GM18909 (cell line): ENCODE data around the gene EIF4E.
A peak's percentile ranks its signal among the peaks of the same experiment; 100 is the strongest.

ENCODE experiments used
- ATAC-seq: cut with Tn5 transposase; IDR thresholded peaks from one replicate; pipeline ENCODE4 v1.9.1; 2021; ENCODE audit warnings: mild to moderate bottlenecking; ENCODE audit not compliant: unreplicated experiment, poor library complexity

Gene EIF4E, protein sequence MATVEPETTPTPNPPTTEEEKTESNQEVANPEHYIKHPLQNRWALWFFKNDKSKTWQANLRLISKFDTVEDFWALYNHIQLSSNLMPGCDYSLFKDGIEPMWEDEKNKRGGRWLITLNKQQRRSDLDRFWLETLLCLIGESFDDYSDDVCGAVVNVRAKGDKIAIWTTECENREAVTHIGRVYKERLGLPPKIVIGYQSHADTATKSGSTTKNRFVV

DNA sequence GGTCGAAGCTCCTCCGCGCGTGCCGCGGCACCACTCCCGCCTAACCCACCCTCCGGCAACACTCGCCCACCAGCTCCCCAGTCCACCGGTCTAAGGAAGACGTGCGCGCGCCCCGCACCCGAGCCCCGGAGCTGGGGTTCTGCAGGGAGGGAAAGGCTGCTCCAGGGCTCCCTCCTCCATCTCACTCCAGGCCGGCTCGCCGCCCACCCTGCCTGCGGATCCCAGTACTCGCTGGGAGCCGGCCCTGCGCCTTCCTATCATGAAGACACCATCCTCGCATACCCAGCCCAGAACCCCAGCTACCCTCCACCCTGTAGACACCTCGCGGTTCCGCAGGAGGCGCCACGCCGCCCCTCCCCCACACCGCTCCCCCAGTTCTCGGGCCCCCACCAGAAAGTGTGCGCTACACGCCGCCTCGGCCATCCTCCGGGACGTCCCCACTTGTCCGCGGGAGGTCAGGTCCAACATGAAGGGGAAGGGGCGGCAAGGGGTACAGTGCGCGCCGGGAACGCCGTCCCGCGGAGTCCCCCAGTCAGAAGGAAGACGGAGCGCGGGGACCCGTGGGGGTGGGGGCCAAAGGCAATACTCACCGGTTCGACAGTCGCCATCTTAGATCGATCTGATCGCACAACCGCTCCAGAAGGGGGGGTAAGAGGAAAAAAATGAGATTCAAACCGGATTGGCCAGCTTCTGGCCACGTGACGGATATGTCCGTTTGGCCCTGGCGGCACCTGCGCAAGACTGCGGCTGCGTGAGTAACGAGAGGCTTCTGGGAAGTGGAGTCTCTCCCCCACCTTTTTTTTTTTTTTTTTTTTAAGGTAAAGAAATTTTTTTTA, at the start of gene EIF4E:
Gene EIF4E, minus strand, starts transcription at position 629 of the 836 bp plus-strand sequence. Its CDS starts 21 bp downstream, at position 608.
- ATAC-seq, result peak; percentile 75

DNA sequence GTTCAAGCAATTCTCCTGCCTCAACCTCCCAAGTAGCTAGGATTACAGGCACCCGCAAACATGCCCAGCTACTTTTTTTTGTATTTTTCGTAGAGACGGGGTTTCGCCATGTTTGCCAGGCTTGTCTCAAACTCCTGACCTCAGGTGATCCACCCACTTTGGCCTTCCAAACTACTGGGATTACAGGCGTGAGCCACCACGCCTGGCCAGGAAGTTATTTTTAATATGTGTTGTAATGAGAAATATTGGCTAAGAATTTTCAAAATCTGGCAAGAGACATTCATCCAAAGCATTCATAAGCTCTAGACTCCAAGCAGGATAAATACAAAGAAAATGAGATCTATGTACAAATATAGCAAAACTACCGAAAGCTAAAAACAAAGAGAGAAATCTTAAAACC, 48.6 kb upstream of the EIF4E start:
- no peak for ATAC-seq

DNA sequence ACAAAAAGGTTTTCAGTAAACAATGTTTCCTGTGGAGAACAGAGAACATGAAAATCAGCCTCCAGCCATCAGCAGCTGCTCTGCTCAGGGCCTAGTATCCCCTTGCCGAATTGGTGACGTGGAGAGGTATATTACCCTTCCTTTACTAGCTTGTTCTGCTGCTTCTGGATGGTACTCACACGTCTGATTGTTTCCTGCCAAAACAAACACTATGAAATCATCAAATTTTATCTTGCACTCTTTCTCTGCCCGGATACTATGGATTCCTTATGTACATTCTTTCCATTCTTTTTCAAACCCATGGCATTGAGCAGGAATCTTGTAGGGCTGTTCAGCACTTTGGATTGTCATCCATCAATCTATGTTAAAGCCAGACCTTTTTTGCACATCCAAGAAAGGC, 47.8 kb upstream of the EIF4E start:
- no peak for ATAC-seq

DNA sequence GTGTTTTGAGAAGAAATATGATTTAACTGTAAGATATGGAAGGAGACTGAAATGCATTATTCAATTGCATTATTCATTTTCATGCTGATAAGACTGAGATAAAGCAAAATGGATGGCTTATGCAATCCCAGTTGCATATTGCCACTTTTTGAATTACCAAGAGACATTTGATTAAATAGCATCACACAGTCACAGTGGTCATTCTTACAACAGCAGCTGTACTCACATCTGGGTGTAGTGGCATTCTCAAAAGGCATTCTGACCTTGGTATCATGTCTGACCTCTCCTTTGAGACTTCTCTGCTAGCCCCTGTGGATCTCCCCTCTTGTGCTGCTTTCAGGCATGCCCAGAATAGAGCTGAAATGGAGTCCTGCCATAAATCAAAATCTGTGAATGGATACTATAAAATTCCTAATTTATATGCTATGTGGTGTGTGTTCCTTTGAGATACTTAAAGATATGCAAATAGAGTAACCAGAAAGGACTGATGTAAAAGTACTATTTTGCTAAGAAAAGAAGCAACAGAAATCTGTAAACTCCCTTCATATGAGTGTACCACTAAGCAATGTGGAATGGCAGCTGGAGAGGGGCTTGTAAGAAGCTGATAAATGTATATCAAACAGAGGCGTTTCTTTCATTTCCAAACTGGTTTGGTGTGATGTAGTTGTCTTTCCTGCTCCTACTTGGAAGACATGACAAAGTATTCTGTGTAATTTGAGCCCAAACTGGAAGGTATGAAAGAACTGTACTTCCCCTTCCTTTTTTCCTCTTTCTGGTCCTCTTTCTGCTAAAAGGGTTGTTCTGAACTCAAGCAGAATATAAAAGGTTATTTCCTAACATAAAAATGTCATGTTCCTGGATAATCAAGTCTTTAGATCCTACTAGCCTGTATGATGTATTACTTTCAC, 41.2 kb upstream of the EIF4E start:
- ATAC-seq, result no peak

DNA sequence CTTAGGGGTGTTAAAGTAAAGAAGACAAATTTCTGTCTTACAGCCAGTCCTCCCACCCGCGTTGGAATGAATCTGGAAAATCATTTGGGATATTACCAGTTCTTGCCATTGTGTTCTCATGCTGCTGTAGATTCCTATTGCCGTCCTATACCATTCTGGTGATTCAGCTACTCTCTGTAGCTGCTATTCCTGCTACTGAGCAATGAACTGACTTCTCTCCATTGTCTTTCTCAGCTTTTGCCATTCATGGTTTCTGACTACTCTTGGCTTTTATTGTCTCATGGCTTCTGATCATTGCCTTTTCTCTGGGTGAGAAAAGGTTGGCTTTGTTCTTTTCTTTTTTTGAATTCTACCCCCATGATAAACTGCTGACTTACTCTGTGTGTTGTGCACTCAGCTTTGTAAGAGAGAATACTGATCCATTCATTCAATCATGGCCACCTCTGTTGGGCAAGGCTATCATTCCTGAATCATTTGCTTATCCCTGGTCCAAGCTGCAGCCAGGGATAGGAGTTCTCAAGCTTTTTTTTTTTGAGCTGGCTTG, 38.9 kb upstream of the EIF4E start:
- no peak for ATAC-seq

DNA sequence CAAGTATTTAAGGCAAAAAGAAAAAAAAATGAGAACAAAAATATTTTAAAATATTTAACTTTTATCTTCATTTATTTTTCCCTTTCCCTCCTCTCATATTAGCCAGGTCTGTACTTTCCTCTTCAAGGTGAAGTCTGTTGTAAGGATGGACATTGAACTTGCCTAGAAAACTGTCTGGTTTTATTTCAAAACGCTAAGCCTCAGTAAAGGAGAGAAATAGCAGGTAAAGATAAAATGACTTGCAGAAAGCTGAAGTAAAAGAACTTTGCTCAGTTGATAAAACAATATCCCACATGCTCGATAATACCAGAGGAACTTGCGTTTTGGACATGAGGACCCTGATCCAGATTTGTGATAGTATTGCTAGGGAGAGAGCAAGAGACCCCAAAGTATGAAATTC, 38.0 kb upstream of the EIF4E start:
- ATAC-seq, result no peak

DNA sequence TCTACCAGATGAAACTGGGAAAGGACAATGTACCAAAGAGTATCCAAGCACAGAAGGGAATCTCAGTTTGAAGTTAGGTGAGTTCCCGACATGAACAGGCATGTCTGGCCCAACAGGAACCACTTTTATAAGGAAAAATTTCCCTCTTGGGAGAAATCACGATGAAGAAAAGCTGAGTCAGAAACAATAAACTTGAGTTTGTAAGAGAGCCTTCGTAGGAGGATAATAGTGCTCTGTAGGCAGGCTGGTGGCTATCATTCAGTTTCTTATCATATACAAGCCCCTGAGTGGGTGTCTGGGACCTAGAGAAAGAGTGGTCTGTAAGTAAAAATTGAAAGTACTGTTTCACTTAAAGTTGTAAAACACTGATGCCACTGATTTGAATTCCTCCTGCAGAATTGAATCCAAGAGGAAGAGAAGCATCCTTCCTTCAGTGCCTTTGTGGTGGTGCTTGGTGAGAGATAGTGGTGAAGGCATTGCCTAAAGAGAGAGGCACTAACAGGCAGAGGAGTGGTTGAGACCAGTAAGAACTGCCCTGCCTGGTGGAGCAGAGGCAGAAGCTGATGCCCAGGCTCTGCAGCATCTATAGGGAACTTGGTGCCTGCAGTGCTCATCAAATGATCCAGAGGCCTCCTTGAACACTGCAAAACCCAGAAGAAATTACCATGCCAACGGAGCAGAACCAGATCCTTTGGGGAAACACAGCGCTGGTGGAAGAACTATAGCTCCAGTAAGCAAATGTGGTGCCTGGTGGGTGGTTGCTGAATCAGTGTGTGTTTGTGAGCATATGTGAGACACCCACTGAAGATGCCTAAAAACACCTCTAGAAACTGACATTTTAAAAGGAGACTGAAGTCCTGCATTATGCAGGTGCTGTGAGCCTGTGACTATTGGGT, 34.9 kb upstream of the EIF4E start:
- ATAC-seq, result no peak

DNA sequence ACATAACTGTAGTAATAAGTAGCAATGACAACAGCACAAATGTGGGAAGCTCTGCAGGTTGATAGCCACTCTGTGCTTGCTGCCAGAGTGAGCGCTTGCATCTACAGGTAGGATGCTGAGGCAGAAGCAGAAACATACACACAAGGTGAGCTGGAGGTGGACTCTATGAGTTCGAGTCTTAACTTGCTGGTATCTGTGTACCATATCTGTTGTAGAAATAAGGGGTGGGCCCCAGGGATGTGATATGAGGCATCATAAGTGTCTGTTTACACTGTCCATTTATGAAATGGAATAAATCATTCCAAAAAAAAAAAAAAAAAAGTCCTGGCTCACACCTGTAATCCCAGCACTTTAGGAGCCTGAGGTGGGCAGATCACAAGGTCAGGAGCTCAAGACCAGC, 32.8 kb upstream of the EIF4E start:
- ATAC-seq, result no peak

DNA sequence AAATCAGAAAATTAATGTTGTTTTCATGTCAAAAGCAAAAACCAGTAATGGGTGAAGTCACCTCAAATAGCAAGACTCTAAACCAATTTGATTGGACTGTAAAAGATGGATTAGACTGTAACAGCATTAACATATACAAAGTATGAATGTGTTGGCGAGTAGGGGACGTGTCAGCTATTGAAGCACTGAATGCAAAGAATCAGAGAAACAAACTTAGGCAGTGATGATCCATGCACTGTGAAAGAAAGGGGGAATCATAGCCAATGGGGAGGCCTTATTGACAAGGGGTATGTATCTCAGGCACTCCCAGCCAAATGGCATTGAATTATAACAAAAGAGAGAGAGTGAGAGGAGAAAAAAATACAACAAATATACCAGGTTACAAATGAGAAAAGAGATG, 30.5 kb upstream of the EIF4E start:
- no peak for ATAC-seq

DNA sequence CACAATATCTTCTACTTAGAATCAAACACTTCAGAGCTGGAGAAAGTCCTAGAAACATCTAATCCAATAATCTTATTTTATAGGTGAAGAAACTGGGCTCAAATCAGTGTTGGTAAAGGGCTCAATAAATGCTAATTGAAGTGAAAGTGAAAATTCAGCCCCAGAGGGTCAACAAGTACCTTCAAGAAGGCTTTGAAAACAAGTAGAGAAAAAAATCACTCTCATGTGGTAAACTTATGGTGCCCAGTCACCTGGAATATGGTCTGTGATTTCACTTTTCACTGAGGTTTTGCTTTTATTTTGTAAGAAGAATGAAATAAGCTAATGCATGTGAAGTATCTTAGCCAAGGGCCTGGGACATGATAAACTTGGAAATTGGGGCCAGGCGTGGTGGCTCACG, 29.1 kb upstream of the EIF4E start:
- no peak for ATAC-seq

DNA sequence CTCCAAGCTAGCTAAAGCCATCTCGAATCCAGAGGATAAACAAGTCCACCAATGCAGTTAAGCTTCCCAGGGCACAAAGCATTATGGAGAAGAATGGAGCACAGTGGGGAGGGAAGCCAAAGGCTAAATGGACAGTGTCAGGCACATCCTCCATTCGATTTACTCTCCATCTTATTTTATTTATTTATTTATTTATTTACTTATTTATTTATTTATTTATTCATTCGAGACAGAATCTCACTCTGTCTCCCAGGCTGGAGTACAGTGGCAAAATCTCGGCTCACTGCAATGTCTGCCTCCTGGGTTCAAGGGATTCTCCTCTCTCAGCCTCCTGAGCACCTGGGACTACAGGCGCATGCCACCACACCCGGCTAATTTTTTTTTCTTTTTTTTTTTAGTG, 26.3 kb upstream of the EIF4E start:
- ATAC-seq, result no peak

DNA sequence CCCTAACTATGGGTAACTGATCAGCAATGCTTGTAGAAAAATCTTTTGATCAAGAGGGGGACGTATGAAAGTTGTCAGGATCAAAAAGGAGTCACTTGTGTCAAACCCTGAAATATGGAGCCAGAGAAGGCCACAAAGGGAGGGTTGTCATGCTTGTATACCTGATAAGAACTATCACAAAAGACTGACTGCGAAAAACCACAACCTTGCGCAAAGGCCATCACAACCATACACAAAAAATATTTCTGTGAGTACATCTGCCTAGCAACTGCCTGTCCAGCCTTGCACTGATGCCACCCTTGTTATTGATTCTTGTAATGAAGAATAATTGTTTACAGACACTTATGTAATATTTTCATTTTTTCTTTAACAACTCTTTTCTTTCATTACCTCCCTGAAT, 22.8 kb upstream of the EIF4E start:
- no peak for ATAC-seq

DNA sequence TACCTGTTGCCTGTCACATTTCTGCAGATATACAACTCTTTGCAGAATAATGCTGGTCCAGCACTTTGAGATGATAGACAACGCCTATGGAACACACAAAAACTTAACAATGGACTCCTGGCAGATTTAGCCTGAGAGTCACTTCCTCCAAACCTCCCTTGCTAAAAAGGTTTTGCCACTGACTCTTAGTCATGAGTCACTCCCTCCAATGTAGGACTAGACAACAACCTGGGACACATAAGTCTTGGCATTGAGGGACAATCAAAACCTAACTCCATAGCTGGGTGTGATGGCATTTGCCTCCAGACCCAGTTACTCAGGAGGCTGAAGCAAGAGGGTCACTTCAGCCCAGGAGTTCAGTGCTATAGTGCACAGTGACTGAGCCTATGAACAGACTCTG, 22.0 kb upstream of the EIF4E start:
- no peak for ATAC-seq

DNA sequence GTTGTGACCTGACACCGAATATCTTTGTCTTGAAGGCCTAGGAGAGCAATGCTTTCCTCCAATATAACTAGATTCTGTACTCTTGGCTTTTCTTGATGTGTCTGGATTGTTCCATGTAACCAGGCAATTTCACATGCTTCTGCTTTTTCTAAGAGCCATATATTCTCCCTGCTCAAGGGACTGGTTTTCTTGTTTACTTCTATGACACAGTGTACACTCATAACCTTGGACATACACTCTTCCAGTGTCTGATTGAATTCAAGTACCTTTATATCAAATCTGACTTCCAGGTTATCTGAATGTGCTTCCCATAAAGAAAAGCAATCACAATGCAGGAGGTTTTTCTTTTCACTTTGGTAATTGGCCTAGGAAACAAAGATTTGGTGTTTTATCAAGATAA, 17.4 kb upstream of the EIF4E start:
- ATAC-seq, result no peak

DNA sequence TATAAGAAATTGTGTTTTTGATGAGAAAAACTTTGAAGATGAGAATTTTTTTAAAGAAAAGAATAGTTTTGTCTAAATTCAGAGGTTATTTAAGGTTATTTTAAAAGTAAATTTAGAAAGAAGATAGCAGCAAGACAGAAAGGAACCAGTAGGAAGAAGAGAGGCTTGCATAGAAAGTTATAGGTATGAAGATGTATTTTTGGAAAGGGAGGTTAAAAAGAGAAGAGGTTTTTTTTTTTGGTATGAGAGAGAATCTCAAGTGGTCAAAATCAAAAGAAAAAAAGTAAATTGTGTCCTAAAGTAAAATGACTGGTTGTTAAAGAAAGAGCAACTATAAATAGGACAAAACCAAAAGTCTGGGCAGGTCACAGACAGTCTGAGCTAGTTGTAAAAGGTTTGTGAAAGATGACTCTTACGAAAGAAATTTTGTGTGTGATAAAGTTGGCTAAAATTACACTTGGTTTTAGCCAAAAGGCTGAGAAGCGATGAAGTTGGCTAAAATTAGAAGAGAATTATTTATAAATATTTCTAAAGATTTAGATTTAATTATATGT, 16.4 kb upstream of the EIF4E start:
- ATAC-seq, result peak; percentile 51

DNA sequence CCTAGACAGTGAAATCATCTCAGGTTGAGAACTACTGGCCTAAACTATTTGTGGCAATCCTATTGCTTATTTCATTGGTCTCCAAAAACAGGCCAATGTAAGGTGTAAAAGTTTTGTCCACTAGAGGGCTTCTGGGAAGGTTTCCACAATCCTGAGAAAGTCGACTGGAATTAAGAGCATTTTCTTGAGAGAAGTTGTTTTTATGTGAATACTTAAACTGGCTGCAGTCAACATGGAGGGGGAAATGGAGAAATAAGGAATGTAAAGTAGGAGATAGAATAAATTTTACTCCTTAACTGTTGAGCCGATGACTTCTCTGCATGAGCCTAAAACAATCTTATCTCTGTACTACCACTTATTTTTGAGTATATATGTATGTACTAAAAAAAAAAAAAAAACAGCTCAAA, 11.0 kb upstream of the EIF4E start:
- peak; percentile 40 for ATAC-seq

DNA sequence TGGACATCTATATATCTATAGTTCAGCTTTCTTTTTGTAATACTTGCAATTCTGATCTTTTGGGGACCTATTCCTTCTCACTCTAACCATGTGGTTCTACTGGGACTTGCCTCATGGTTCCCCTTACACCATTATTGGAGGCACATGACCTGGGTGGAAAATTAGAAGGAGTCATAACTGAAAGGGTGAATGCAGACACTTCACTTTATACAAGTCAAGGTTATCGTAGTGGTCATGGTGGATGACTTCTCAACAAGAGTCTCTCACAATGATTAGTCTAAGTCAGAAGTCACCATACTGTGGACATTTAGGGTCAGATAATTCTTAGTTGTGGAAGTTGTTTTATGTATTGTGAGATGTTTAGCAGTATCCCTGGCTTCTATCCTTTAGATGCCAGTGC, 10.5 kb upstream of the EIF4E start:
- ATAC-seq, result peak; percentile 33

DNA sequence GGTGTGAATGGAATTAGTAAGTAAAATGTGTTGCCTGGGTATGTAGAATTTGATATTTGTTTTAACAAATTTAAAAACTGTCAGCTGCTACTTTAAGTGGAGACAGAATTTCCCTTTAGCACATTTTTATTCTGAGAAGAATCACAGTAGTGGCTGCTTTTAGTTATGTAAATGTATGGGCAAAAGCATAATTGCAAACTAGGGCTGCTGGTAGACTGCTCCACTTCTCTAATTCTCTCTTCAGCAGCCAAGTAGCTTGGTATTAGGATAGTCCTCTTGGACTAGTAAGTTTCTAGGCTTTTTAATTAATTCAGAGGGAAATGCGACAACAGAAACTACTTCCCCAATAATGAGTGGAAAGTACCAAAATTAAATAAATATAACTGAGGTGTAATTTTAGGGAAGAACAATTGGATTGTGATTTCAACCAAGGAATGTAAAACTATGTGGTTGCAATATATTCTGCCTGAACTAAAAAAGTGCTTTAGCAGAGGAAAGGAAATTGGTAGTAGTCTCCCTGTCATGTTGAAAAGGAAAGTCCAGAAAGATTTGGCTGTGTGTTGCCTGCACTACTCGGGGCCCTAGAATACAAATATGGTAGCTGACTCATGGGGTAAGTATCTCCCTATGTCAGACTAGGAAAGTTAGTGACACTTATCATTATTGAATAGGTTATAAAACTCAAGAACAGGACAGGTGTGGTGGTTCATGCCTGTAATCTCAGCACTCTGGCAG, 9.2 kb upstream of the EIF4E start:
- ATAC-seq, result no peak

DNA sequence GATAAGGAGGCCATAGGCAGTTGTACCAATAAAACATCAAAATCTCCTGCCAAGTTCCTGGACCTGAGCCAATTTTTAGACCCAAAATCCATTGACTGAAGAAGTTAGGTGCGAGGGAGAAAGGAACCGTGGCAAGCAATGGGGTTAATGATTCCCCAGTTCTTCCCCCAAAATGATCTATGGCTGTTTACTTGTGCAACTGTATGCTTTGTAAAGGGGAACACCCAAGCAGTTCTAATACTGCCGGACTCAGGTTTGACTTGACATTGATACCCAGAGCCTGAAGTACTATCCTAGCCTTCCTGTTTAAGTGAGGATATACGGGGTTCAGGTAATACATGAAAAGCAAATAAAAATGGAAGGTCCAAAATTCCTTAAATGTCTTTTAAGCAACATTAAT, 6.7 kb upstream of the EIF4E start:
- peak; percentile 51 for ATAC-seq
